Loucy (cell line): Measurements from ENCODE around the gene STXBP6.

Experiments
- CTCF ChIP-seq: fragments of 200-600 bp; sonication (generic); conservative IDR thresholded peaks from 2 replicates; pipeline ENCODE4 v1.5.1; 2014; ENCODE audit warnings: mild to moderate bottlenecking, antibody characterized with exemption, low read length
- EZH2phosphoT487 ChIP-seq: fragments of 200-600 bp; IDR thresholded peaks from 2 replicates; pipeline ENCODE4 v1.6.1; 2018; ENCODE audit warnings: antibody characterized with exemption, mild to moderate bottlenecking, moderate library complexity, borderline replicate concordance

GRCh38 chr14:24909523-24910302, 140.2 kb downstream of the STXBP6 start:
- no peak for TF ChIP-seq CTCF
- TF ChIP-seq EZH2phosphoT487 = no peak
